NCI-H1417 (cell line): Measurements from ENCODE around the gene SCAP.
"Not testable (repeated sequence)": the region's sequence is repeated elsewhere in the genome, so short reads cannot be mapped to it uniquely, and the experiment has no call there.

Experiments
- DNase-seq, 3 experiments: peaks; one replicate each; lab custom pipeline; 2025; lab: John Stamatoyannopoulos, UW

SCAP gene

GRCh38 chr3:47480267-47480666, 4.5 kb upstream of the SCAP start:
- not testable (repeated sequence) for DNase-seq

- no peak for DNase-seq
Observed at GRCh38 chr3:47479826-47480160, 4.1 kb upstream of the SCAP start.

GRCh38 chr3:47478022-47478421, 2.3 kb upstream of the SCAP start:
- DNase-seq: no peak

GRCh38 chr3:47476644-47477199, 981 bp upstream of the SCAP start:
- DNase-seq: no peak

- DNase-seq: no peak
Observed at GRCh38 chr3:47476330-47476626, 537 bp upstream of the SCAP start.

- peak in 1 of 3 experiments; percentile 57 for DNase-seq
Observed at GRCh38 chr3:47475029-47475569, 642 bp downstream of the SCAP start.

GRCh38 chr3:47473391-47473790, 2.4 kb downstream of the SCAP start:
- DNase-seq: peak in 1 of 3 experiments; percentile 1

- DNase-seq: no peak
Observed at GRCh38 chr3:47469616-47470015, 6.1 kb downstream of the SCAP start.

GRCh38 chr3:47468315-47468714, 7.4 kb downstream of the SCAP start:
- DNase-seq: not testable (repeated sequence)

- DNase-seq: no peak
Observed at GRCh38 chr3:47464588-47464987, 11.2 kb downstream of the SCAP start.

- DNase-seq: not testable (repeated sequence)
Observed at GRCh38 chr3:47459534-47460085, 16.1 kb downstream of the SCAP start.

GRCh38 chr3:47456984-47457383, 18.8 kb downstream of the SCAP start:
- DNase-seq: no peak

- no peak for DNase-seq
Observed at GRCh38 chr3:47455806-47456452, 19.8 kb downstream of the SCAP start.

GRCh38 chr3:47452453-47453215, 23.1 kb downstream of the SCAP start:
- no peak for DNase-seq

GRCh38 chr3:47444103-47444502, 31.6 kb downstream of the SCAP start:
- DNase-seq: no peak

GRCh38 chr3:47443611-47443995, 32.1 kb downstream of the SCAP start:
- no peak for DNase-seq

GRCh38 chr3:47441796-47442551, 33.8 kb downstream of the SCAP start:
- no peak for DNase-seq

GRCh38 chr3:47440131-47440530, 35.6 kb downstream of the SCAP start:
- no peak for DNase-seq

GRCh38 chr3:47436180-47436579, 39.6 kb downstream of the SCAP start:
- no peak for DNase-seq

GRCh38 chr3:47434849-47435248, 40.9 kb downstream of the SCAP start:
- DNase-seq: no peak

GRCh38 chr3:47433796-47434195, 41.9 kb downstream of the SCAP start:
- DNase-seq: no peak

GRCh38 chr3:47432673-47433072, 43.1 kb downstream of the SCAP start:
- no peak for DNase-seq
